Tibial nerve (tissue), 4 donors: ENCODE data around the gene PRPF6.

ENCODE experiments used
- CTCF ChIP-seq, 5 experiments: fragments of 200-600 bp in 3 of 5; fragments of 450-650 bp in 2 of 5; sonication (generic) in 3 of 5; IDR thresholded peaks; one replicate each; pipeline ENCODE4 v1.5.1; 2016 to 2019; ENCODE audit warnings: antibody characterized with exemption in 5 of 5, mild to moderate bottlenecking in 3 of 5, moderate library complexity in 2 of 5
- EP300 ChIP-seq, 2 donors: sonication (generic); formaldehyde crosslinking; IDR thresholded peaks; one replicate each; pipeline ENCODE4 v1.6.1; 2017; ENCODE audit warnings: antibody characterized with exemption in 2 of 2, mild to moderate bottlenecking in 1 of 2

GRCh38 chr20:64070244-64070993 is 89.5 kb downstream of the PRPF6 start:
- TF ChIP-seq EP300 (IDR thresholded peaks at IDR 0.05) (no peak), CTCF (IDR thresholded peaks at IDR 0.05) (no peak)
